Omental fat pad (tissue), 4 donors: Measurements from ENCODE around the gene PPP1R9A. TPM values are rescaled to one million over a fixed set of nuclear protein-coding genes. Genes with fewer than 3 reads are reported as not detected.

Source experiments
- ATAC-seq: fragments of 150-250 bp; one replicate; pipeline ENCODE4 v1.9.1; 2016; ENCODE audit warnings: mild to moderate bottlenecking, moderate library complexity; ENCODE audit not compliant: low FRiP score
- DNase-seq: peaks from one replicate; pipeline ENCODE4 v3.0.0-alpha.2; 2019; ENCODE audit warnings: low spot score
- CTCF ChIP-seq, 3 donors: fragments of 450-650 bp; IDR thresholded peaks; one replicate each; pipeline ENCODE4 v1.5.1; 2016 to 2017; ENCODE audit warnings: antibody characterized with exemption in 3 of 3, mild to moderate bottlenecking in 3 of 3, moderate library complexity in 2 of 3
- total RNA-seq, 4 donors: library from RNA; depleted of rRNA; stranded (reverse); fragments of >200 nt; gene quantifications; one replicate each; pipeline ENCODE4 v1.1.0, GENCODE V29; 2016

Gene PPP1R9A
- total RNA-seq, 4 donors from 2014 or later: 5.5 to 16.5 (median 9.6) TPM

- ATAC-seq (no peak), DNase-seq (no peak)
- TF ChIP-seq CTCF (IDR thresholded peaks at IDR 0.05): no peak
Measured at GRCh38 chr7:95240921-95241320, 333.5 kb downstream of the PPP1R9A start.

DNA sequence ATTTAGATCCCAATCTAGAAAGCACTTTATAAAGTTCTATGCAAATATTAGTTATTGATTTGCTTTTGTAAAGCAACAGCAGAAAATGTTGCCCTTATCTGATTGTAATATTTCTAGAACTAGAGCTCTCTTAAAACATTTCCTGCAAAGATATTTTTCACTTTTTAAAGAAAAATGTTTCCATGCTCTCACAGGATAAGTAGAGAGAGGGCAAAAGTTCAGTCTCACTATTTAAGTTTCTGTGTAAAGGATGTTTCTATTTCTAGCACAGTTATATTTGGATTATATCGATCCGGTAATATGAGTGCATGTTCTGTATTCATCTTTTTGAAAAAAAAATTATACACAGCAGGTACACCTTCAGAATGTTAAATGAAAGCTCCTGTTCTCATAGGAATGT is 334.9 kb downstream of the PPP1R9A start:
- no peak for TF ChIP-seq CTCF (IDR thresholded peaks at IDR 0.05)
- ATAC-seq: no peak

DNA sequence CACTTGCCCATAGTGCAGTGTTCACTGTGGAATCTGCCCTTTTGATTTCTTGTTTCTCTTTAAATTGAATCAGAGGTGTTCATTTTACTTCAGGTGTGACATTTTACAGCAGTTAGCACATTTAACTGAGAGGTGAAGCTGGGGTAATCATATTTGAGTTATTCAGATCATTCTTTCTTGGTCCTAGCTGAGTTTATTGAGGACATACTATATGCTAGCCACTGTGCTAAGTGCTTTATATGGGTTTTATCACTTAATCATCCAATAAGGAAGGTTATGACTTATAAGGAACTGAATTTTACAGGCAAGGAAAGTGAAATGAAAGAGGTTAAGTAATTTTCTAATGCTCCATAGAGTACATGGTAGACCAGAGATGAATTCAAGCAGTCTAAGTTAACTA is 337.2 kb downstream of the PPP1R9A start:
- ATAC-seq: no peak
- no peak for TF ChIP-seq CTCF (IDR thresholded peaks at IDR 0.05)
- DNase-seq: no peak

More for the DNA sequence above, 334.9 kb downstream of the PPP1R9A start:
- DNase-seq: no peak

DNA sequence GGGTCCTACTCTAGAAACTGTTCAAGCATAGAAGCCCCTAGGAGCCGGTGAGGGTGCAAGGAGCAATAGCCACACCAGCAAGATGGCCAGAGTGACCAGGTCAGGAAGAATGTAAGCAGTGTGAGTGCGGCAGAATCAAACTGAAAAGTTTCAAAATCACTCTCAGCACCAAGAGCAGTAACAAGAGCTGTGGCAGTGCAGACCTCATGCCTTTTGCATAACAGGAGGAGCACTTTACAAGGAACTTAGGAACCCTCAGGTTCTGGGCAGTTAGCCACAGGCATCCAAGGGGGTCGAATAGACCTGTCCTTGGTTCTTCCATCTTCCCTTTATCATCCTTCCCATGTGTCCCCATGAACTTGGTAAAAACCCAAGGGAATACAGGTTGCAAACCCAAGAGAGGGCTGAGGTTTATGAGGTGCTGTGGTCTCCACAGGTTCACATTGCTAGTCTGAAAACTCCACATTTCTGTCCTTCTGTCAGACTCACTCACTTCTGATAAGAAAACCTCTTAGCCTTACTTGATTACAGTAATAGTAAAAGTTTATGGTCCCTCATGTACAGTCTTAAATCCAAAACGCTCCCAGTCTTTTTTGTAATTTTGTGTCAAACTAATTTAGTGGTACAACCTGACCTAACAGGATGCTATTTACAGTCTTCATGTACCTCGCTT is 338.6 kb downstream of the PPP1R9A start:
- DNase-seq: no peak
- no peak for ATAC-seq
- no peak for TF ChIP-seq CTCF (IDR thresholded peaks at IDR 0.05)

DNA sequence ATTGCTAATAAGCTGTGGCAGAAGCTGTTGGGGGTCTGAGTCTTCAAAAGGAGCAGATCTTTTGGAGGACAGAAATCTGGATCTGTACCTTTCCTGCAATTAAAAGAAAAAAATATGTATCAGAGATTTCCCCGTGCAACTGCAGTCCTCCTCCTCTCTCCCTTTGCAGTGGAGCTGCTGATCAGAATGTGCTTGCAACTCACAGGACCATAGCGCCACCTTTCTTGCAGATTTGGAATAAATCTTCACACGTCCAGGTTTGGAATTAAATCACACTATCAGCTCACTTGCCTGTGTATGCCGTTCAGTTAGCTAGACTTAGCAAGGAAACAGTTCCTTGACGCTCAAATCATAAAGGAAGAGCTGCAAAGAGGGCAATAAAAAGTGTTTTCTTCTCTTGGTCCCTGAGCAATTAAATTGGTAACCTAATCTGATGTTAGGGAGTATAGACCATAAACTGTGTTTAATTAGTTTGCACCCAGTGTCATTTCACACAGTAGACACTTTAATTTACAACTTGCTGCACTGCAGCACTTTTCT is 339.5 kb downstream of the PPP1R9A start:
- ATAC-seq (peak; percentile 71), DNase-seq (no peak)
- TF ChIP-seq CTCF (IDR thresholded peaks at IDR 0.05): peak in 1 of 3 donors; percentile 31

- no peak for ATAC-seq
- DNase-seq: no peak
- TF ChIP-seq CTCF (IDR thresholded peaks at IDR 0.05): no peak
Measured at GRCh38 chr7:95250571-95250970, 343.2 kb downstream of the PPP1R9A start.

GRCh38 chr7:95251966-95252365 is 344.6 kb downstream of the PPP1R9A start:
- TF ChIP-seq CTCF (IDR thresholded peaks at IDR 0.05): no peak
- no peak for ATAC-seq

More at GRCh38 chr7:95251966-95252365, 344.6 kb downstream of the PPP1R9A start:
- no peak for DNase-seq
